Common myeloid progenitor, CD34-positive (primary cell): ENCODE data around the gene PRKCE.

ENCODE experiments used
- CTCF ChIA-PET: fragments of 350-600 bp; sonication (Branson Sonifier 250); formaldehyde crosslinking; loops from one replicate; lab custom pipeline; 2021; ENCODE audit warnings: antibody characterized with exemption; lab: Charles Lee
- POLR2A ChIA-PET: fragments of 350-600 bp; sonication (Branson Sonifier 250); formaldehyde crosslinking; loops from one replicate; lab custom pipeline; 2021; ENCODE audit warnings: antibody characterized with exemption; lab: Charles Lee
- DNase-seq, 3 donors: peaks; one replicate each; pipeline versions ENCODE4 v3.0.0 to v3.0.0-alpha.2; 2013
- H3K27ac ChIP-seq, 2 experiments: 1 replicate in 1 of 2; 2 replicates in 1 of 2; pipeline ENCODE4 v1.7.0; 2013; ENCODE audit warnings: inconsistent platforms in 2 of 2, low read length in 2 of 2, mild to moderate bottlenecking in 2 of 2, low read depth in 1 of 2, moderate library complexity in 1 of 2; ENCODE audit not compliant: severe bottlenecking in 2 of 2, insufficient read depth in 1 of 2, poor library complexity in 1 of 2
- H3K27me3 ChIP-seq, 5 experiments: replicated peaks in 2 of 5; 1 replicate in 3 of 5; 2 replicates in 2 of 5; pipeline versions ENCODE4 v1.6.1 to v1.7.0; 2013; ENCODE audit warnings: low read length in 4 of 5, mild to moderate bottlenecking in 2 of 5, moderate library complexity in 2 of 5, inconsistent platforms in 1 of 5; ENCODE audit not compliant: insufficient read depth in 5 of 5, control insufficient read depth in 4 of 5
- H3K36me3 ChIP-seq, 4 experiments: 1 replicate in 2 of 4; 2 replicates in 2 of 4; pipeline versions ENCODE4 v1.6.1 to v1.7.0; 2013; ENCODE audit warnings: low read length in 3 of 4, control low read depth in 1 of 4, mild to moderate bottlenecking in 1 of 4; ENCODE audit not compliant: control insufficient read depth in 4 of 4, insufficient read depth in 4 of 4
- H3K4me1 ChIP-seq, 4 experiments: 1 replicate in 3 of 4; 2 replicates in 1 of 4; pipeline versions ENCODE4 v1.6.1 to v1.7.1; 2013; ENCODE audit warnings: low read length in 3 of 4, mild to moderate bottlenecking in 3 of 4, control low read depth in 1 of 4, inconsistent platforms in 1 of 4, moderate library complexity in 1 of 4; ENCODE audit not compliant: control insufficient read depth in 4 of 4, insufficient read depth in 4 of 4; ENCODE audit errors: control extremely low read depth in 1 of 4
- H3K4me3 ChIP-seq, 7 experiments: 1 replicate in 4 of 7; 2 replicates in 3 of 7; pipeline versions ENCODE4 v1.5.1 to v1.7.0; 2013; ENCODE audit warnings: mild to moderate bottlenecking in 7 of 7, low read length in 6 of 7, moderate library complexity in 6 of 7, inconsistent platforms in 2 of 7, low read depth in 2 of 7, control low read depth in 1 of 7; ENCODE audit not compliant: insufficient read depth in 4 of 7, control insufficient read depth in 1 of 7; ENCODE audit errors: extremely low read depth in 1 of 7
- H3K9me3 ChIP-seq, 5 experiments: 1 replicate in 4 of 5; 2 replicates in 1 of 5; pipeline versions ENCODE4 v1.6.1 to v1.7.1; 2013; ENCODE audit warnings: low read length in 4 of 5, mild to moderate bottlenecking in 2 of 5, inconsistent platforms in 1 of 5, low read depth in 1 of 5, moderate library complexity in 1 of 5; ENCODE audit not compliant: control insufficient read depth in 4 of 5, insufficient read depth in 2 of 5; ENCODE audit errors: control extremely low read depth in 1 of 5
- WGBS: methylation state at CpG from one replicate; pipeline ENCODE4 v1.1.5; 2013; ENCODE audit not compliant: insufficient coverage; 5-methylcytosine and 5-hydroxymethylcytosine counted together

The PRKCE gene

DNA sequence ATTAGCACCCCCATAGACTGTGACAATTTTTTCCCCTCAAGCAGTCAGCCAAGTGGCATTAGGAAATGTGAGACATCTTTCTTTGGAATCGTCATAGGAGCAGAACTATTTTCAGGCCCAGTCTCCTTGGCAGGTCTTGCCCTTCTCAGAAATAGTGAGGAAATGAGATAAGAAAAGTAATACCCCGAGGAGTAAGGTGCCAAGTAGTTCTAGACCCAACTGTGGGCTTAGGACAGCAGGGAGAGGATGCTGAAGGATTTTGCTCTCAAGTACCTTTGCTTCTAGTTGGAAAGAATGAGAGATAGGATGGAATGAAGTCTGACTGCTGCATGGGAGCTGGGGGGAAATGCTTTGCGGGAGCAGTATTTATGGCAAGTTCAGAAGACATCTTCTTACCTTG is 31.8 kb downstream of the PRKCE start:
- ChIA-PET CTCF (interaction anchor here (0.9 to 1.1 kb wide), 2 partner anchors 29 to 45 kb away, joined by 3 to 4 read pairs; no protein-coding TSS in a partner anchor), POLR2A (no interaction called here)
- H3K36me3 ChIP-seq = no peaks in the 10 kb centered on the region
- DNase-seq = no peak
- H3K4me1 ChIP-seq = peaks cover 0 to 25% (median 11%) of the 10 kb centered on the region in 4 experiments
- H3K27me3 ChIP-seq = no peaks in the 10 kb centered on the region
- H3K27ac ChIP-seq = no peak overlapping the region
- H3K4me3 ChIP-seq = no peak overlapping the region
- no peaks in the 10 kb centered on the region for H3K9me3 ChIP-seq
- 7% methylated on average over 2 of the region's 3 CpGs for WGBS

GRCh38 chr2:45684756-45685155 is 33.3 kb downstream of the PRKCE start:
- Histone ChIP-seq H3K9me3 (no peaks in the 10 kb centered on the region), H3K36me3 (no peaks in the 10 kb centered on the region), H3K27me3 (no peaks in the 10 kb centered on the region), H3K27ac (no peak overlapping the region), H3K4me3 (no peak overlapping the region), H3K4me1 (peaks cover 0 to 35% (median 15%) of the 10 kb centered on the region in 4 experiments)
- DNase-seq = no peak
- WGBS = 76% methylated on average over 6 of the region's 6 CpGs
- POLR2A ChIA-PET = no interaction called here
- CTCF ChIA-PET = interaction anchor here (1.0 to 1.8 kb wide), 4 partner anchors 12 to 25 kb away, joined by 3 to 6 read pairs (median 4); no protein-coding TSS in a partner anchor

- ChIA-PET CTCF (interaction anchor here (1.0 to 1.8 kb wide), 6 partner anchors 11 to 26 kb away, joined by 3 to 6 read pairs (median 4); no protein-coding TSS in a partner anchor), POLR2A (no interaction called here)
- DNase-seq = no peak
- Histone ChIP-seq H3K4me3 (no peak overlapping the region), H3K36me3 (no peaks in the 10 kb centered on the region), H3K27me3 (no peaks in the 10 kb centered on the region), H3K4me1 (peaks cover 0 to 39% (median 15%) of the 10 kb centered on the region in 4 experiments), H3K9me3 (no peaks in the 10 kb centered on the region), H3K27ac (no peak overlapping the region)
- 83% methylated on average over 3 of the region's 3 CpGs for WGBS
Observed at GRCh38 chr2:45685260-45685659, 33.8 kb downstream of the PRKCE start.

GRCh38 chr2:45687964-45688363 is 36.5 kb downstream of the PRKCE start:
- CTCF ChIA-PET = interaction anchor here (1.2 kb wide), 1 partner anchor 8 kb away, joined by 3 read pairs; no protein-coding TSS in a partner anchor
- Histone ChIP-seq H3K4me1 (peaks cover 0 to 40% (median 15%) of the 10 kb centered on the region in 4 experiments), H3K36me3 (no peaks in the 10 kb centered on the region), H3K9me3 (no peaks in the 10 kb centered on the region), H3K4me3 (no peak overlapping the region), H3K27ac (no peak overlapping the region), H3K27me3 (no peaks in the 10 kb centered on the region)
- no CpG with 5 or more reads among the region's 1 CpG for WGBS
- DNase-seq = no peak
- POLR2A ChIA-PET = no interaction called here

DNA sequence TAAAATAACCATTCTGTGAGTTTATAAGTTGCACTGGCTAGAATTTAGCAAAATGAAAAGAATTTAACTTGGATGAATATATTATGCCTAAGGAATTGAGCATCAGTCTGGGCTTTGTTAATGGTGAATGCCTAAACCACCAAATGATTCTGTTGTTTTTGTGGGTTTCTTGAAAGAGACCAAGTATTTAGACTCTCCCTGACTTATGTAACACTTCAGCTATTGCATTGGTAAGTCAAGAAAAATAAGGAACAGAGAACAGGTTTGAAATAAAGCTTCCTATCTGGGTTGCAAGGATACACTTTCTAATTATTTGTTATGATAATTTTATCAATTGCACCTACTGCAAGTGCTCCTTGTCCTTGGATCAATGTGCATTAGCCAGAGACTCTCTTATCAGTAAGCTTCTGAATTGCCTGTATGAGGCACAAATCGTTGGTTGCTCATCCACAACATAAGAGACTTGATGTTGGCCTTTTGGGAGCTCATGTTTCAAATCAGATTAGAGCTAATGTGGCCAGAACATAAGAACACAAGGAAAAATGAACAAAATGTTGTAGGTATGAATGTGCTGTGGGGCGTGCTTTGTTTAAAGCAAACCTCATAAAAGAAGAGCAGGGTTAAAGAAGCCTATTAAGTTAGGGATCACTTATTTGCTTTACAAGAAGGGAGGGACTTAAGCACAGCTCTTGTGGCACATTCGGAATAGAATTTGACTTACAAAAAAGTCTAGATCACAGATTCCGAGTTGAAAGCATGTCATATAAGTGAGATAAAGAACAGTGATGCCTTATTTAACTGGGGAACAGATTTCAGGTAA is 37.2 kb downstream of the PRKCE start:
- H3K36me3 ChIP-seq = no peaks in the 10 kb centered on the region
- peaks cover 0 to 38% (median 12%) of the 10 kb centered on the region in 4 experiments for H3K4me1 ChIP-seq
- 96% methylated on average over 3 of the region's 4 CpGs for WGBS
- ChIA-PET CTCF (interaction anchor here (1.2 kb wide), 1 partner anchor 9 kb away, joined by 3 read pairs; no protein-coding TSS in a partner anchor), POLR2A (no interaction called here)
- peak in 1 of 3 donors; percentile 31 for DNase-seq
- no peaks in the 10 kb centered on the region for H3K27me3 ChIP-seq
- no peaks in the 10 kb centered on the region for H3K9me3 ChIP-seq
- no peak overlapping the region for H3K4me3 ChIP-seq
- no peak overlapping the region for H3K27ac ChIP-seq

DNA sequence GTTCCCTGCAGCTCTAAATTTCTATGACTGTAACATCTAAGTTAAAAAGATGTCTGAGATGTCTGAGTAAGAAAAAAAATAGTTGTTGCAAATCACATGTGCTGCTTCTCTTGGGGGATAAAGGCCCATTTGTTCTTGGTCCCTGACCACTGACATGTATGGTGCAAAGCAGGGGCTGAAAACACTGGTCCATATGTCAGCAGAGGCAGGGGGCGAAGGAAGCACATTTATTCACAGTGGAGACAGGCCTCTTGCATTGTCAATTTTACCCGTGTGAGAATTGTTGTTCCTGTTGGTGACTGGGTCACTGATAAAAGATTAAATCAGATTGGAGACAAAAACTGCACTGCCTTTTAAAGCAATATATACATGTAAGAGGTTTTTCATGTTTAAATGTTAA is 38.8 kb downstream of the PRKCE start:
- peak in 1 of 3 donors; percentile 57 for DNase-seq
- H3K4me1 ChIP-seq = peaks cover 0 to 29% (median 7%) of the 10 kb centered on the region in 4 experiments
- H3K36me3 ChIP-seq = no peaks in the 10 kb centered on the region
- no peak overlapping the region for H3K27ac ChIP-seq
- CTCF ChIA-PET = no interaction called here
- no CpG with 5 or more reads among the region's 2 CpGs for WGBS
- H3K27me3 ChIP-seq = no peaks in the 10 kb centered on the region
- H3K4me3 ChIP-seq = no peak overlapping the region
- POLR2A ChIA-PET = no interaction called here
- H3K9me3 ChIP-seq = no peaks in the 10 kb centered on the region
